ENCODE data around the gene NINJ2. TPM values are rescaled to one million over a fixed set of nuclear protein-coding genes. Genes with fewer than 3 reads are reported as not detected.

Gene NINJ2
- total RNA-seq, 1 experiment from 2014 or later, result 1.8 TPM

DNA sequence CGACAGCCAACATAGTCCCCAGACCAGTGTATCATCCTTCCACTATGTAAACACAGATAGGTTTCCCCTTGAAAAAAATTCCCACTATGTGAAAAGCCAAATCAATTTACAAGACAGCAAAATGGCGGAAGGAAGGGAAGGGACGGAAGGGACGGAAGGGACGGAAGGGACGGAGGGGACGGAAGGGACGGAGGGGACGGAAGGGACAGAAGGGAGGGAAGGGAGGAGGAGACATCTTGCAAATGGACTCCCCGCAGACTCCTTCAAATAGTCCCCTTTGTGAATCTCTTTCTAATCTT lies 75.3 kb downstream of the NINJ2 start:
- no peaks in the 10 kb centered on the region for H3K27me3 ChIP-seq (ENCODE audit: low read length)
- peaks cover 56% of the 10 kb centered on the region for H3K4me1 ChIP-seq (ENCODE audit: low read length)
- no peak overlapping the region for H3K4me3 ChIP-seq (ENCODE audit: low read length)
- no peak overlapping the region for H3K27ac ChIP-seq (ENCODE audit: low read length)
- peaks cover 3% of the 10 kb centered on the region; the same call in 1 of the 2 replicates for H3K9me3 ChIP-seq (ENCODE audit: low read length)
- no peak overlapping the region for H2AFZ ChIP-seq (ENCODE audit: low read length)
- no peak for DNase-seq
- H3K36me3 ChIP-seq (ENCODE audit: insufficient read depth, low read length), result no peaks in the 10 kb centered on the region; the same call in 1 of the 2 replicates
- no peak overlapping the region for H3K9ac ChIP-seq (ENCODE audit: low read length)
- H3K9me2 ChIP-seq (replicated peaks; ENCODE audit: insufficient read depth, low read length), result no peaks in the 10 kb centered on the region
- no peaks in the 10 kb centered on the region for H3K79me2 ChIP-seq (ENCODE audit: low read length)
- H3K4me2 ChIP-seq (ENCODE audit: low read depth, low read length, poor library complexity, severe bottlenecking), result no peak overlapping the region
- no peaks in the 10 kb centered on the region for H4K20me1 ChIP-seq (ENCODE audit: insufficient read depth, low read depth, low read length)

DNA sequence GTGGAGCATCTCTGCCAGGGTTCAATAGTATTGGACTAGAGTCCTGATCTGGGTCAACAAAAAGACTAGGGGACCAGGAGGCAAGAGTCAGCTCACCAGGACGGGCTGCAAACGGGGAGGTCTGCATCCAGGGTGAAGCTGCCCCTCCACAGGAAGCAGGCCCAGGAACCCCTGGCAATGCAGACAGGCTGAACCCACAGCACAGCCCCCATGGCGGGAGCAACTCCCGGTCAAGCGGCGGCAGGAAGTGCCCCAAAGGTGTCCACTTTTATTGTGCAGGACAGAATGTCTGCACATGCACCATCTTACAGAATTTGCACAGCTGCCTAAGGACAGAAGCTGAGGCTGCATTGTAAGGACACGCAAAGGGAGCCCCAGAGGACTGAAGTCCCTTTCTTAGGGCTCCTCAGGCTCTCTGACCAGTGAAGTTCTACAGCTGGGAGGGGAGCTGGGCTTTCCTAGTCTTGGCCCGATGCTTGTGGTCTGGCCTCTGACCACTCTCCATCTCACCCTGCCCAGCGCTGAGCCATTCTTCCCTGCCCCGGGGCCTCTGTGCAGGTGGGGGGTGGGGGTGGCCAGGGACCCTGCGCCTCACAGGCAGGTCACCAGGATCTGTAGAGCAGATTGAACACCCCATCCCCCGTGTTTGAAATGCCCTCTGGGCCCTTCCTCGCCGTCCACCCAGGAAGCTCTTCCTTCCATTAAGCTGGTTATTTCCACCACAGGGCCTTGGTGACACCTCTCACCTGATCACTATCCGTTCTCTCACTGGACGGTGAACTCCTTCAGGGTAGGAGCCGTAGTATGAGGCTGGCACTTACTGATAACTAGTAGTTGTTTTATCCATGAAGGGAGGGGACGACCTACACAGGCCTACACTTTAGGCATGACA lies 75.9 kb downstream of the NINJ2 start:
- no peak for DNase-seq
- Histone ChIP-seq H3K9ac (ENCODE audit: low read length) (no peak overlapping the region), H3K27ac (ENCODE audit: low read length) (no peak overlapping the region), H3K4me2 (ENCODE audit: low read depth, low read length, poor library complexity, severe bottlenecking) (no peak overlapping the region), H3K4me3 (ENCODE audit: low read length) (no peak overlapping the region), H3K36me3 (ENCODE audit: insufficient read depth, low read length) (no peaks in the 10 kb centered on the region; the same call in 1 of the 2 replicates), H2AFZ (ENCODE audit: low read length) (no peak overlapping the region), H3K9me2 (replicated peaks; ENCODE audit: insufficient read depth, low read length) (no peaks in the 10 kb centered on the region), H3K79me2 (ENCODE audit: low read length) (no peaks in the 10 kb centered on the region), H4K20me1 (ENCODE audit: insufficient read depth, low read depth, low read length) (no peaks in the 10 kb centered on the region), H3K9me3 (ENCODE audit: low read length) (peaks cover 3% of the 10 kb centered on the region; the same call in 1 of the 2 replicates), H3K4me1 (ENCODE audit: low read length) (peaks cover 50% of the 10 kb centered on the region), H3K27me3 (ENCODE audit: low read length) (no peaks in the 10 kb centered on the region)

DNA sequence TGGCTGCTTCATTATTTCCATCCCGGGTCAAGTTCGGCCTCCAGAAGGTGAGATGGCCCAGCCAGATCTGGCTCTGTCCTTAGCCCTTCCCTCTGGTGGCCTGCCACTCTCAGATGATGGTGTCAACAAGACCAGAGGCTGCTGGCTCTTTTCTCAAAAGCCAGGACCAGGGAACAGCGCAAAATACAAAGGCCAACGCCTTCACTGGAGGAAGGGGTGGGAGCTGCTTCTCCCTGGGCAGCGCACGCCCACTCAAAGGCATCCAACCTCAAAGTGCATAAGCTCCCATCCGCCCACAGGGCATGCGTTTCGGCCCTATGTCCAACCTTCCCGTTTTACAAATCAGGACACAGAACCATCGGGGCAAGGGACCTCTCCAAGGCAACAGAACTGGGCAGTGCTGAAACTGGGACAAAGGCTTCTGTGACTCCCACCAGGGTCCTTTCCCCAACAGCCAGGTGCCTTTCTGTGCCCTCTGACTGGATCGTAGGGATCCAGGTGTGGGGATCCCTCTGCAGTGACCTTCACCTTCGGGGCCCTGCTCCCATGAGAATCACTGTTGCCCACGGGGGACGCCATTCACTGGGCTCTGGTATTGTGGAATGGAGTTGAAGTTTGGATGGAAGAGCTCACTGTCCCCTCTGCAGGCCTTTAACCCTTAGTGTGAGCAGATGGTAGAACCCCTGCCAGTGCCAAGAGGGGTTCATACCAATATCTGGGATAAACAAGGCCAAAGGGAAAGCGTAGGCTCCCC lies 76.8 kb downstream of the NINJ2 start:
- Histone ChIP-seq H3K36me3 (ENCODE audit: insufficient read depth, low read length) (no peaks in the 10 kb centered on the region; the same call in 1 of the 2 replicates), H3K27ac (ENCODE audit: low read length) (peak overlapping the region; percentile 71), H3K4me2 (ENCODE audit: low read depth, low read length, poor library complexity, severe bottlenecking) (peak overlapping the region; percentile 66), H3K4me3 (ENCODE audit: low read length) (peak overlapping the region; percentile 44), H3K9ac (ENCODE audit: low read length) (peak overlapping the region; percentile 61), H3K9me2 (replicated peaks; ENCODE audit: insufficient read depth, low read length) (no peaks in the 10 kb centered on the region), H3K4me1 (ENCODE audit: low read length) (peaks cover 41% of the 10 kb centered on the region), H3K9me3 (ENCODE audit: low read length) (peaks cover 3% of the 10 kb centered on the region; the same call in 1 of the 2 replicates), H3K27me3 (ENCODE audit: low read length) (no peaks in the 10 kb centered on the region), H2AFZ (ENCODE audit: low read length) (no peak overlapping the region), H4K20me1 (ENCODE audit: insufficient read depth, low read depth, low read length) (no peaks in the 10 kb centered on the region), H3K79me2 (ENCODE audit: low read length) (no peaks in the 10 kb centered on the region)
- DNase-seq, result peak; percentile 53

DNA sequence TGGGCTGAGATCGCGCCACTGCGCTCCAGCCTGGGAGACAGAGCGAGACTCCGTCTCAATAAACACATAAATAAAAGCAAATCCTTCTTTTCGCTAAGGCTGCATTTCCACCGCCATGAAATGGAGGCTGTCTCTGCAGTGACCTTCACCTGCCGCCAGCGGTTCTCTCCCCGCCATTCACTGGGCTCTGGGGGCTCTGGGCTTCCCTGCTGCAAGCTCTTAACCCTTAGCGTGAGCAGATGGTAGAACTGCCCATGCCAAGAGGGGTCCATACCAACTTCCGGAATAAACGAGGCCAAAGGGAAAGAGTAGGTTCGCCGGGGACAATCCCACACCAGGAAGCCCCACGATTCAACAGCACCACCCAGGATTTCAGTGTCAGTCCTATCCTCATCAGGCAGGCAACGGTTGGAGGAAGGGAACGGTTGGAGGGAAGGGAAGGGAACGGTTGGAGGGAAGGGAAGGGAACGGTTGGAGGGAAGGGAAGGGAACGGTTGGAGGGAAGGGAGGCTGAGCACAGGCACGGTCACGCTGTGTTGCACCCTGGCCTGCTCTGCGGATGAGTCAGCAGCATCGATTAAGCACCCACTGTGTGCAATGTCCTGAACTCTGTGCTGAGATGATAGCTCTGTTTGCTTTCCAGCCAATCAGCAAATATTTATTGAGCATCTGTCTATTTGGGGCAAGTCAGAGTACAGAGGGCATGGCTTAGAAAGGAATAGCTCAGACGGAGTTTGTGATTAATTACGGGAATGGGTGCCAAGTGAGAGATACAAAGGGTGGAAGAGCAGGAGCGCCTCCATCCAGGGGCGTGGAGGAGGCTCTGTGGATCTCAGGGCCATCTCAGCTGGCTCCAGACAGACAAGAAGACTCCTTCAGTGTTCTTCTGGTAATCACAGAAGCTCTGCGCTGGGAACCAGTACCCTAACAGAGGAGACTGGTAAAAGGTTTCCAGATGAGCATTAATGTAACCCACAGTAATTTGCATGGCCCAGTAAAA lies 77.9 kb downstream of the NINJ2 start:
- Histone ChIP-seq H3K27me3 (ENCODE audit: low read length) (no peaks in the 10 kb centered on the region), H3K9me2 (replicated peaks; ENCODE audit: insufficient read depth, low read length) (no peaks in the 10 kb centered on the region), H4K20me1 (ENCODE audit: insufficient read depth, low read depth, low read length) (no peaks in the 10 kb centered on the region), H3K4me1 (ENCODE audit: low read length) (peaks cover 31% of the 10 kb centered on the region), H3K4me3 (ENCODE audit: low read length) (peak overlapping the region; percentile 44), H3K36me3 (ENCODE audit: insufficient read depth, low read length) (no peaks in the 10 kb centered on the region; the same call in 1 of the 2 replicates), H3K4me2 (ENCODE audit: low read depth, low read length, poor library complexity, severe bottlenecking) (peak overlapping the region; percentile 66), H3K9me3 (ENCODE audit: low read length) (peaks cover 3% of the 10 kb centered on the region; the same call in 1 of the 2 replicates), H3K79me2 (ENCODE audit: low read length) (no peaks in the 10 kb centered on the region), H2AFZ (ENCODE audit: low read length) (peak overlapping the region; percentile 66; the same call in 1 of the 2 replicates), H3K9ac (ENCODE audit: low read length) (peak overlapping the region; percentile 61), H3K27ac (ENCODE audit: low read length) (peak overlapping the region; percentile 71)
- DNase-seq, result peak; percentile 74

- H3K9ac ChIP-seq (ENCODE audit: low read length), result no peak overlapping the region
- H3K79me2 ChIP-seq (ENCODE audit: low read length), result no peaks in the 10 kb centered on the region
- H3K27ac ChIP-seq (ENCODE audit: low read length), result no peak overlapping the region
- no peak overlapping the region for H2AFZ ChIP-seq (ENCODE audit: low read length)
- H3K9me2 ChIP-seq (replicated peaks; ENCODE audit: insufficient read depth, low read length), result no peaks in the 10 kb centered on the region
- DNase-seq, result no peak
- no peak overlapping the region for H3K4me2 ChIP-seq (ENCODE audit: low read depth, low read length, poor library complexity, severe bottlenecking)
- H3K4me3 ChIP-seq (ENCODE audit: low read length), result no peak overlapping the region
- peaks cover 20% of the 10 kb centered on the region for H3K4me1 ChIP-seq (ENCODE audit: low read length)
- H3K36me3 ChIP-seq (ENCODE audit: insufficient read depth, low read length), result no peaks in the 10 kb centered on the region; the same call in 1 of the 2 replicates
- H3K27me3 ChIP-seq (ENCODE audit: low read length), result no peaks in the 10 kb centered on the region
- H3K9me3 ChIP-seq (ENCODE audit: low read length), result no peaks in the 10 kb centered on the region; the same call in 1 of the 2 replicates
- H4K20me1 ChIP-seq (ENCODE audit: insufficient read depth, low read depth, low read length), result no peaks in the 10 kb centered on the region
These were observed 79.9 kb downstream of the NINJ2 start for GRCh38 chr12:583251-583869.

DNA sequence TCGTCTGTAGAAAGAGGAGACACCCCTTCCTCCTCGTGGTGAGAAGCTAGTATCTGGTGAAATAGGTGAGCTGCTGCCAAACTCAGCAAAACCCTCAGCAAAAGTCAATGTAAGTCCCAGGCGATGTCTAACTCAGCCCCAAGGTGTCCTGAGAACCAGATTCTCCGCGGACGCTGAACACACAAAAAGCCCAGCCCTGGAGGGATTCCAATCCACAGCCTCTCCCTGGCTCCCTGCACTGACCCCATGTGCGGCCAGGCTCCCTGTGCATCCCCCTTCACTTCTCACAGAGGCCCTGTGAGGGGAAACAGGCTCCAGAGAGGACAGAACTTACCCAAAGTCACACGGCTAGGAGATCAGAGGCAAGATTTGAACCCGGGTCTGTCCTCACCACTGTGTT lies 81.5 kb downstream of the NINJ2 start:
- H3K9me2 ChIP-seq (replicated peaks; ENCODE audit: insufficient read depth, low read length), result no peaks in the 10 kb centered on the region
- DNase-seq, result no peak
- H3K9me3 ChIP-seq (ENCODE audit: low read length), result no peaks in the 10 kb centered on the region
- H4K20me1 ChIP-seq (ENCODE audit: insufficient read depth, low read depth, low read length), result no peaks in the 10 kb centered on the region
- H3K36me3 ChIP-seq (ENCODE audit: insufficient read depth, low read length), result no peaks in the 10 kb centered on the region
- H3K4me3 ChIP-seq (ENCODE audit: low read length), result no peak overlapping the region
- H3K79me2 ChIP-seq (ENCODE audit: low read length), result no peaks in the 10 kb centered on the region
- peaks cover 18% of the 10 kb centered on the region for H3K4me1 ChIP-seq (ENCODE audit: low read length)
- no peak overlapping the region for H3K4me2 ChIP-seq (ENCODE audit: low read depth, low read length, poor library complexity, severe bottlenecking)
- no peak overlapping the region for H3K9ac ChIP-seq (ENCODE audit: low read length)
- H3K27ac ChIP-seq (ENCODE audit: low read length), result no peak overlapping the region
- H2AFZ ChIP-seq (ENCODE audit: low read length), result no peak overlapping the region
- no peaks in the 10 kb centered on the region for H3K27me3 ChIP-seq (ENCODE audit: low read length)

DNA sequence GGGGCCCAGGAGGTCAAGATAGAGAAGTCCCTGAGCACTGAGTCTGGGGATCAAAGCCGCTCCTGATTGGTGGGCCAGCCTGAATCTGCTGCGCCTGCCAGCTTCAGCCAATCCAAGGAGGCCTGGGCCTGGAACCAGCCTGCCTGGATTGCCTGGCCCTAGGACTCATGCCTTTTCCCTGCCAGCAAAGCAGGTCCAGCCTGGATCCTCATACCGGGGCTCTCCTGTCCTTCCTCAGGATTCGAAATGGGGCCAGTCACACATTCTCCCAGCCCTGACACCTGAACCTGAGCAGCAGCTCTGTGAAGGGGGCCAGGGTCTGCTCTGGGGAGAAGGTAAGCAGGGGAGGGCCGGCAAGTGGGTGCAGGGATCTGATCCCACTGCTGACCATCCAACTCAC lies 81.9 kb downstream of the NINJ2 start:
- no peak overlapping the region for H3K4me3 ChIP-seq (ENCODE audit: low read length)
- no peaks in the 10 kb centered on the region for H3K36me3 ChIP-seq (ENCODE audit: insufficient read depth, low read length)
- H3K9me3 ChIP-seq (ENCODE audit: low read length), result no peaks in the 10 kb centered on the region
- no peaks in the 10 kb centered on the region for H4K20me1 ChIP-seq (ENCODE audit: insufficient read depth, low read depth, low read length)
- H3K9me2 ChIP-seq (replicated peaks; ENCODE audit: insufficient read depth, low read length), result no peaks in the 10 kb centered on the region
- H3K27ac ChIP-seq (ENCODE audit: low read length), result no peak overlapping the region
- no peak for DNase-seq
- H3K9ac ChIP-seq (ENCODE audit: low read length), result no peak overlapping the region
- H3K27me3 ChIP-seq (ENCODE audit: low read length), result no peaks in the 10 kb centered on the region
- H3K79me2 ChIP-seq (ENCODE audit: low read length), result no peaks in the 10 kb centered on the region
- no peak overlapping the region for H3K4me2 ChIP-seq (ENCODE audit: low read depth, low read length, poor library complexity, severe bottlenecking)
- H3K4me1 ChIP-seq (ENCODE audit: low read length), result peaks cover 18% of the 10 kb centered on the region
- H2AFZ ChIP-seq (ENCODE audit: low read length), result no peak overlapping the region
